A549 (cell line): Measurements from ENCODE around the gene MEF2C. TPM values are rescaled to one million over a fixed set of nuclear protein-coding genes. Genes with fewer than 3 reads are reported as not detected.
A peak's percentile ranks its signal among the peaks of the same experiment; 100 is the strongest.

ENCODE experiments used
- ATAC-seq, 2 experiments: fragments of 200-7000 bp in 1 of 2; fragments of >200 bp in 1 of 2; cut with Nextera tagmentation in 1 of 2; cut with Tn5 transposase in 1 of 2; 3 replicates each; pipeline versions ENCODE4 v1.8.0 to v1.9.1; 2018 to 2020; ENCODE audit warnings: mild to moderate bottlenecking in 1 of 2, moderate library complexity in 1 of 2
- CTCF ChIA-PET: fragments of 300-600 bp; sonication (Branson Sonifier 250); formaldehyde crosslinking; extraction: SDS; loops from one replicate; lab custom pipeline; 2021; ENCODE audit warnings: antibody characterized with exemption, inconsistent platforms; lab: Yijun Ruan, JAX
- POLR2A ChIA-PET: fragments of 350-600 bp; formaldehyde crosslinking; extraction: SDS; loops from one replicate; lab custom pipeline; 2021; ENCODE audit warnings: antibody characterized with exemption, inconsistent platforms; lab: Yijun Ruan, JAX
- DNase-seq, 2 experiments: peaks; one replicate each; pipeline versions ENCODE4 v3.0.0 to v3.0.0-alpha.2; 2011 to 2016; ENCODE audit warnings: low read depth in 1 of 2, low spot score in 1 of 2
- FAIRE-seq: peaks from 2 replicates; lab custom pipeline; 2011; peaks lifted over from hg19 to GRCh38; lab: Jason Lieb, UNC
- H3K27ac ChIP-seq, 2 experiments: fragments of >200 bp; sonication (Bioruptor Twin); formaldehyde crosslinking; 3 replicates each; pipeline ENCODE4 v1.5.1; 2016 to 2017
- H3K4me1 ChIP-seq: fragments of >200 bp; sonication (Bioruptor Twin); formaldehyde crosslinking; 3 replicates; pipeline ENCODE4 v1.6.1; 2016
- H3K4me2 ChIP-seq: fragments of >200 bp; sonication (Bioruptor Twin); formaldehyde crosslinking; 3 replicates; pipeline ENCODE4 v1.6.1; 2016
- H3K4me3 ChIP-seq: fragments of >200 bp; sonication (Bioruptor Twin); formaldehyde crosslinking; 3 replicates; pipeline ENCODE4 v1.5.1; 2016
- H3K9me3 ChIP-seq: fragments of >200 bp; sonication (Bioruptor Twin); formaldehyde crosslinking; 3 replicates; pipeline ENCODE4 v1.6.1; 2016
- CBX8 ChIP-seq: fragments of 200-600 bp; sonication (generic); IDR thresholded peaks from 2 replicates; pipeline ENCODE4 v1.6.1; 2016
- CTCF ChIP-seq: fragments of >200 bp; sonication (Bioruptor Twin); formaldehyde crosslinking; IDR thresholded peaks from 3 replicates; pipeline ENCODE4 v1.5.1; 2016
- E2F6 ChIP-seq: IDR thresholded peaks from 2 replicates; pipeline ENCODE4 v1.6.1; 2012; ENCODE audit warnings: low read depth, borderline replicate concordance
- HOXB13 ChIP-seq: fragments of 250-450 bp; sonication (Bioruptor Pico); IDR thresholded peaks from 2 replicates; pipeline ENCODE4 v1.5.0; 2020; ENCODE audit warnings: low read depth, mild to moderate bottlenecking, moderate library complexity
- JUN ChIP-seq, 2 experiments: fragments of >200 bp; sonication (Bioruptor Twin); formaldehyde crosslinking; IDR thresholded peaks; 2 replicates in 1 of 2; 3 replicates in 1 of 2; pipeline ENCODE4 v1.6.1; 2016 to 2017
- MYC ChIP-seq: IDR thresholded peaks from 2 replicates; pipeline ENCODE4 v1.6.1; 2012; ENCODE audit warnings: mild to moderate bottlenecking, inconsistent platforms, low read length, improper control_type of control experiment, borderline replicate concordance
- POLR2AphosphoS2 ChIP-seq: conservative IDR thresholded peaks from 2 replicates; pipeline ENCODE4 v1.6.1; 2012; ENCODE audit warnings: low read length, improper control_type of control experiment, inconsistent platforms
- RAD21 ChIP-seq, 2 experiments: fragments of >200 bp in 1 of 2; sonication (Bioruptor Twin) in 1 of 2; formaldehyde crosslinking in 1 of 2; IDR thresholded peaks in 1 of 2; conservative IDR thresholded peaks in 1 of 2; 2 replicates in 1 of 2; 3 replicates in 1 of 2; pipeline ENCODE4 v1.6.1; 2012 to 2018; ENCODE audit warnings: inconsistent platforms in 1 of 2
- RARB ChIP-seq: fragments of 250-450 bp; sonication (Bioruptor Pico); IDR thresholded peaks from 2 replicates; pipeline ENCODE4 v1.8.0; 2021; ENCODE audit warnings: mild to moderate bottlenecking, moderate library complexity
- RFX5 ChIP-seq: fragments of 450-650 bp; IDR thresholded peaks from 2 replicates; pipeline ENCODE4 v1.7.1; 2014; ENCODE audit warnings: antibody characterized with exemption, mild to moderate bottlenecking, moderate library complexity
- RNF2 ChIP-seq: fragments of 200-600 bp; sonication (generic); IDR thresholded peaks from 2 replicates; pipeline ENCODE4 v1.6.1; 2016; ENCODE audit warnings: low read depth, mild to moderate bottlenecking, antibody characterized with exemption, moderate library complexity, borderline replicate concordance
- SMC3 ChIP-seq: fragments of >200 bp; sonication (Bioruptor Twin); formaldehyde crosslinking; IDR thresholded peaks from 3 replicates; pipeline ENCODE4 v1.6.1; 2018; ENCODE audit warnings: inconsistent platforms
- ZNF302 ChIP-seq: fragments of 250-450 bp; sonication (Bioruptor Pico); IDR thresholded peaks from 2 replicates; pipeline ENCODE4 v1.9.0; 2021; ENCODE audit warnings: inconsistent platforms, mild to moderate bottlenecking, moderate library complexity
- WGBS: methylation state at CpG from one replicate; pipeline ENCODE4 v1.1.6; 2017; ENCODE audit errors: missing lambda C conversion rate; 5-methylcytosine and 5-hydroxymethylcytosine counted together
- polyA plus RNA-seq, 4 experiments: library from polyadenylated mRNA; depleted of rRNA in 3 of 4; stranded (reverse); fragments of >200 nt; fragmentation: RNase III in 1 of 4; extraction: RNeasy Plus Mini Kit Qiagen cat#74134 plus additional on column Dnase treatment in 1 of 4; gene quantifications; 2 replicates in 3 of 4; 3 replicates in 1 of 4; pipeline ENCODE4 v1.2.3, GENCODE V29; 2011 to 2017

Gene MEF2C
- polyA plus RNA-seq, 2 of the 4 experiments (the other 2 are of a cell fraction): 0.03 to 0.06 TPM

GRCh38 chr5:88729829-88730182 lies 153.2 kb downstream of the MEF2C start:
- ATAC-seq: no peak
- no peak overlapping the region for H3K27ac ChIP-seq
- FAIRE-seq: no peak
- TF ChIP-seq ZNF302 (CRISPR knock-in tag): no peak
- no peak for TF ChIP-seq RFX5
- no peak for TF ChIP-seq CBX8
- TF ChIP-seq RNF2: no peak
- no peak for DNase-seq
- H3K4me3 ChIP-seq: no peak overlapping the region
- no peaks in the 10 kb centered on the region for H3K9me3 ChIP-seq
- WGBS: 4% methylated on average over 1 of the region's 1 CpG
- no peaks in the 10 kb centered on the region for H3K4me1 ChIP-seq
- ChIA-PET POLR2A (no interaction called here), CTCF (interaction anchor here (0.6 to 9.7 kb wide), 31 partner anchors 10 to 1769 kb away, joined by 3 to 92 read pairs (median 3); no protein-coding TSS in a partner anchor)
- no peak overlapping the region for H3K4me2 ChIP-seq

- Histone ChIP-seq H3K4me2 (no peak overlapping the region), H3K4me3 (no peak overlapping the region), H3K4me1 (no peaks in the 10 kb centered on the region), H3K9me3 (no peaks in the 10 kb centered on the region), H3K27ac (no peak overlapping the region)
- peak; percentile 13 to 75 for DNase-seq
- ATAC-seq: peak; percentile 92 to 97
- 18% methylated on average over 5 of the region's 5 CpGs for WGBS
- CTCF ChIA-PET: interaction anchor here (0.6 to 9.7 kb wide), 36 partner anchors 11 to 1770 kb away, joined by 3 to 92 read pairs (median 3); no protein-coding TSS in a partner anchor
- peak; percentile 51 for FAIRE-seq
- no peak for TF ChIP-seq E2F6
- TF ChIP-seq RARB (CRISPR knock-in tag): no peak
- TF ChIP-seq RFX5: peak; percentile 93
- no peak for TF ChIP-seq POLR2AphosphoS2
- TF ChIP-seq ZNF302 (CRISPR knock-in tag): no peak
- no peak for TF ChIP-seq HOXB13 (CRISPR knock-in tag)
- TF ChIP-seq RAD21 (conservative IDR thresholded peaks at IDR 0.05 in 1 of 2, IDR thresholded peaks at IDR 0.05 in 1 of 2): peak; percentile 85 to 89
- TF ChIP-seq CTCF: peak; percentile 87
- TF ChIP-seq SMC3: peak; percentile 87
- no peak for TF ChIP-seq MYC
- POLR2A ChIA-PET: no interaction called here
Measured at GRCh38 chr5:88729084-88729828, 153.7 kb downstream of the MEF2C start.

GRCh38 chr5:88727705-88728313 lies 155.2 kb downstream of the MEF2C start:
- ATAC-seq (no peak), DNase-seq (peak in 1 of 2 experiments; percentile 23)
- Histone ChIP-seq H3K27ac (no peak overlapping the region), H3K9me3 (no peaks in the 10 kb centered on the region), H3K4me2 (no peak overlapping the region)
- CTCF ChIA-PET: interaction anchor here (0.6 to 9.7 kb wide), 24 partner anchors 12 to 1706 kb away, joined by 3 to 92 read pairs (median 4); no protein-coding TSS in a partner anchor
- POLR2A ChIA-PET: no interaction called here
- TF ChIP-seq JUN (IDR thresholded peaks at IDR 0.05): no peak
- peak; percentile 30 to 59; a peak in 4 of 5 replicates for TF ChIP-seq RAD21 (conservative IDR thresholded peaks at IDR 0.05 in 1 of 2, IDR thresholded peaks at IDR 0.05 in 1 of 2)
- TF ChIP-seq SMC3: peak; percentile 74
- TF ChIP-seq CTCF: peak; percentile 46; the same call in 2 of the 3 replicates
- TF ChIP-seq, all 56 proteins: peak for 3
- Histone ChIP-seq H3K4me1 (no peaks in the 10 kb centered on the region), H3K4me3 (no peak overlapping the region)
- WGBS: 28% methylated on average over 3 of the region's 3 CpGs
- FAIRE-seq: no peak
